Hematopoietic multipotent progenitor cell treated with erythropoietin and hydrocortisone succinate and interleukin-3 and kit ligand, for 17 days (in vitro differentiated cells): ENCODE data around the gene HPX.

Source experiments
- DNase-seq: peaks from one replicate; pipeline ENCODE4 v3.0.0-alpha.2; 2015; ENCODE audit warnings: low spot score

Gene HPX, protein sequence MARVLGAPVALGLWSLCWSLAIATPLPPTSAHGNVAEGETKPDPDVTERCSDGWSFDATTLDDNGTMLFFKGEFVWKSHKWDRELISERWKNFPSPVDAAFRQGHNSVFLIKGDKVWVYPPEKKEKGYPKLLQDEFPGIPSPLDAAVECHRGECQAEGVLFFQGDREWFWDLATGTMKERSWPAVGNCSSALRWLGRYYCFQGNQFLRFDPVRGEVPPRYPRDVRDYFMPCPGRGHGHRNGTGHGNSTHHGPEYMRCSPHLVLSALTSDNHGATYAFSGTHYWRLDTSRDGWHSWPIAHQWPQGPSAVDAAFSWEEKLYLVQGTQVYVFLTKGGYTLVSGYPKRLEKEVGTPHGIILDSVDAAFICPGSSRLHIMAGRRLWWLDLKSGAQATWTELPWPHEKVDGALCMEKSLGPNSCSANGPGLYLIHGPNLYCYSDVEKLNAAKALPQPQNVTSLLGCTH

DNA sequence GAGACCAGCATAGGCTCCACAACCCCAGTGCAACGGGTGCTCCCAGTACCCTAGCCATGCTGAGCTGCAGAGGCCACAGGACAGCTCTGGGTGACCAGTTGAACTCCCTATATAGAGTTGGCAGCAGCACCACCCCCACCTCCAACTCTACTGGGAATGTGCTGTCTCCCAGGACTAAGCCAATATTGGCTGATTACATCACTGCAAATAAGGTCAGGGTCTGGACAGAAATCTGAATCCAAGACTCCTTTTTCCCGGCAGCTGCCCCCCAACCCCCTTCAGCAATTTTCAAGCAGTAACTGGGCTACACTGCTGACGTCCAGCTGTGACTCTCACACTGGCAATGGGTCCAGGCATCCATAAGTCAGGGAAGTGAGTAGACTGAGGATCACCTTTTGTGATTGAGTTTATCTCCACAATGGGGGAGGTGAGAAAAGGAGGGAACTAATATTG is at the start of gene HPX:
Gene HPX, minus strand, starts transcription at position 82 of the 453 bp plus-strand sequence. Its CDS starts 24 bp downstream, at position 58.
- DNase-seq = no peak

DNA sequence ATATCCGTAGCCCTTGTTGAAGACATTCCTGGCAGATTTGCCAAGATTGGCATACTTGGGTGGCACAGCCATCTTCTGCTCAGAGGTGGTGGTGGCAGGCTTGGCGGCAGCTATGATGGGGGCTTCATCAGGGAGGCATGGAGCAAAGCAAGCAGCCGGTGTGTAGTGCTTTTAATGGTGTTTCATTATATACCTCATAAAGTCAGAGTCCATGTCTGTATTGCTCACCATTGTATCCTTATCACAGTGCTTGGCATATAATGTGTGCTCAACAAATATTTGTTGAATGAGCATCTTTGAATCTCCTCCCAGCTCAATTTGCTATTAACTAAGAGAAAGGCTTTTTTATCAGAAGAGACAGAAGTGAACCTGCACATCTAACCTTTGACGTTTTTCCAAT is 48.5 kb upstream of the HPX start:
- no peak for DNase-seq

DNA sequence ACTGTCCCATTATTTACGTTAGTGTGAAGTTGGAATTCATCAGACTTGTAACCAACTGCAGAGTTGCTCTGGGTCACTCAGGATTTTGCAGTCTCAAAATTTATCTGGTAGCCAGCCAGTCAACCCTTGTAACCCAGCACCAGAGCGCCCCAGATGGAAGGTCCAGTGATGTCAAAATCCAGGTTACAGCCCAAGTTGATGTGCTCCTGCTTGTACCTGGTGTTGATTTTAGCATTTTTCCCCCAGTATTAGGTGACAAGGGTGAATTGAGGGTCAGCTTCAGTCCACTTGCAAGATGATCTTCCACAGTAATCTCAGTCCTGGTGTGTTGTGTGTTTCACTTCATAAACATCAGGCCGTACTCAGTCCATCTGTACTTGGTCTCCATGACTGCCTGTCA is 48.0 kb upstream of the HPX start:
- DNase-seq = no peak

DNA sequence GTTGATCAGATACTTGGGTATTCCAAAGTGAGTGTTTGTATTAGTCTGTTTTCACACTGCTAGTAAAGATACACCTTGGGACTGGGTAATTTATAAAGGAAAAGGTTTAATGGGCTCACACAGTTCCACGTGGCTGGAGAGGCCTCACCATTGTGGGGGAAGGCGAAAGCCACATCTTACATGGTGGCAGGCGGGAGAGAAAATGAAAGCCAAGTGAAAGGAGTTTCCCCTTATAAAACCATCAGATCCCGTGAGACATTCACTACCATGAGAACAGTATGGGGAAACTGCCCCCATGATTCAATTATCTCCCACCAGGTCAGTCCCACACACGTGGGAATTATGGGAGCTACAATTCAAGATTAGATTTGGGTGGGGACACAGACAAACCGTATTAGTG is 47.6 kb upstream of the HPX start:
- DNase-seq = no peak

DNA sequence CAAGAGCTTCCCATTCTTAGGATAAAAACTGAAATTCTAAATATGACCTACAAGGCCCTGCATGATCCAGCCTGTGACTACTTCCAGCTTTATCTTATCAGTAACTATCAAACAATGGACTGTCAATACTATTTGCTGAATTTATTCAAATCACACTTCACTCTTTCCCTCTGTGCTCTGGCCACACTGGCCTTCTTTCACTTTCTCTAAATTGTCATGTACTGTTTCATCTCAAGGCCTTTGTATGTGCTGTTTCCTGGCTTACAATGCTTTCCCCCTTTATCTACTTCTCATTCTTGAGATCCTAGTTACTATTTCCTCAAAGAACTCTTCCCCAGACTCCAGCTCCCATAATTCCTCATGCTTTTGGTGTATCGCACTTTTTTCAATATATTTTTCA is 46.2 kb upstream of the HPX start:
- DNase-seq = no peak

DNA sequence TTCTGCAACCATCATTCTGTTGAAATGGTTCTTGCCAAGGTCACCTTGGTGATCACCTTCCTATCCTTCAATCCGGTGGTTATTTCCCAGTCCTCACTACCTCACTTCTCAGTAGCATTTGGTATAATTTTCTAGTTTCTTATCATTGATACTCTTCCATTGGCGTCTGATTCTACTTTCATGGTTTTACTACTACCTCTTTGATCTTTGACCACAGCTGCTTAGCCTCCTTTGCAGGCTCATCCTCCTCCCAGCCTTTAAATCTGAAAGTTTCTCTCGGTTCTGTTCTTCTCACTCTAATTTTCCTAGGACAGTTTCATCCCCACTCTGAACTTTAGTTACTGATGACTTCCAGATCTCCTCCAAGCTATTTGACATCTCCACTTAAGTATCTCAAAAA is 45.5 kb upstream of the HPX start:
- DNase-seq = no peak

DNA sequence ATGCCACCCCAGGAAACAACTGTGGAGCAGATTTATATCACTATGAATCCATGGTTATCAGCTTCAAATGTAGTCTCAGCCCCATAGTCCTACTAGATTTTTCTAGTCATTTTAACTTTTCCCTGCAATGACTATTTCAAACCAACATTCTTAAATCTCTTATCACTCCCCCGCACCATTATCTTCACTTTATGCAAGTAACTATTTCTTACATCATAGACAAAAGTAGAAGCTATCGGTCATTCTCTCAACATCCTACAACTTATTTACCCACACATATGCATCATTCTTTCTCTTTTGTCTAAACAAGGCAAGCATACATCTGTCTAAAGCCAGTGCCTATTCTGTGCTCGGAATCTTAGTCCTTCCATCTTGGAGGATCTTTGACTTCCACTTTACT is 44.9 kb upstream of the HPX start:
- DNase-seq = no peak

DNA sequence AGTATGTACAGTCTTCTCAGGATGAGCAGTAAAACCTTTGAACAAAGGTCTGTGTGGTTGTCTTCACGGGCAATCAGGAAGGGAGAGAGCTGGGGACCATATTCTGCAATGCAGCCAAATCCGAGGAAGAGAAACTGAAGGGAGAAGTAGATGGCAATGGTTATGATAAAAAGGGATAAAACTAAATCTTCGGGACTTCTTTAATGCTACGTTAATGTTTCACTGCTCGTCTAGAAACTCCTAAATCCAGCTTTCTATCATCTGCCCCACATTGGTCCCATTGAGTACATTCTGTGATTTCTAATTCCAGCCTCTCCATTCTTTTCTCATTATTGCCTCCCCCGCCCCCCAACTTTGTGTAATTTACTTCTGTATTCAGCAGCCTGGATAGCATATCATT is 42.2 kb upstream of the HPX start:
- DNase-seq = no peak

DNA sequence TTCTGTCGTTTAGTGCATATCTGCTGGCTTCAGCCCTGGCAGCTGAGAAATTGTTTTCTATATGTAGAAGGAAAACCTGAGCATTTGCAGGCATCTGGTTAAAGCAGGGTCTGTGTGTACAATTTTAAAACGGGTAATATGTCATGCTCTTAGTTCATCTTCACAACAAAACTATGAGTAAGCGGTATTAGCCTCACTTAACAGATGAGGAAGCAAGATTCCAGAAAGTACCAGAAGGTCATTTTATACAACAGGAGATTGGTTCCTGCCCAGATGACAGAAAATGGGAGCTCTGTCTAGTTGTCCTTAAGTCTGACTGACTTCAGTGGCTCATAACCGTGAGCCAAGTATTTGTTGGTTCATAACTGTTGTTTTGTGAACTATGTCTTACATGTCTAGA is 41.7 kb upstream of the HPX start:
- peak; percentile 32 for DNase-seq

DNA sequence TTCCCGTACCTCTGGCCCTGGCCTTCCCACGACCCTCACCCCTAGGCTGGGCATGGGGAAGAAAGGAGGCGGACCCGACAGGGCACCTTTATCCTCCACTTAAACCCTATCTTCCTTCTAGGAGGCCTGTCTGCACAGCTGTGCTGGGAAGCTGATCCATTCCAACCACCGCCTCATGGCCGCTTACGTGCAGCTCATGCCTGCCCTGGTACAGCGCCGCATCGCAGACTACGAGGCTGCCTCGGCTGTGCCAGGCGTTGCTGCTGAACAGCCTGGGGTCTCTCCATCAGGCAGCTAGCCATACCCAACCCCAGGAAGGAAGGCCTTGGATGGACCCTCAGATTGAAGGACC is 41.1 kb upstream of the HPX start:
- DNase-seq = no peak

DNA sequence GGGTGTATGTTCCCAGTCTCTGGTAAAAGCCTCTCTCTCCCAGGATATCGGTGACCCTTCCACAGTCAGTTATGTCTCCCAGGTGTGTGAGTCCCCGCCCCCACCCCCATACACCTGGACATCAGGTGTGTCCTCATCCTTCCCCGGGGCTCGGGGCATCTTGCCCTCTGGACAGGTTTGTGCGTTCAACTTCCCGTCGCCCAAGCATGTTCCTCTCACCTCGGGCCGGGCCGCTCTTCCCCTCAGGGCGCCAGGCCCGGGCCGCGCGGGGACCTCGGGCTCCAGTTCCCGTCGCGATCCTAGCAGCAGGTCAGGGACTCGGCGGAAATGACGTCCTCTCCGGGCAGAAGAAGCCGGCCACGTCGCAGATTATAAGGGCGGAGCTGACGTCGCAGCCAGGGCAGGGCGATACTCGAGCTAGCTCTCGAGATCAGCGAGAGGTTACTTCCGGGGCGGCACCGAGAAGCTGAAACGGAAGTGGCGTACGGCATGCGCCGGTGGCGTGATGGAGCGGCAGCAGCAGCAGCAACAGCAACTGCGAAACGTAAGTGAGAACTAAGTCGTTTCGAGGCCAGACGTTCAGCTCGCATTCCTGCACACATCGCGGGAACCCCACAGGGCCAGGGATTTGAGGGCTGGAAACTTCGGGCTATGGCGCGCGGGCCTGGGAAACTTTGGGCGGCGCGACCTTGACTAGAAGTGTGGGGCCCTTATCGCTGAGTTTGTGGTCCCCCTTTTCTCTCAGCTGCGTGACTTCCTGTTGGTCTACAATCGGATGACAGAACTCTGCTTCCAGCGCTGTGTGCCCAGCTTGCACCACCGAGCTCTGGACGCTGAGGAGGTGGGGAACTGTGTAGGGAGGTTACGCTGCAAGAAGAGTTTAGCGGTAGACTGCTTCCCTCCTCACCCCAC is 40.5 kb upstream of the HPX start, which contains the start of the genes ARFIP2 and TIMM10B:
Gene ARFIP2, minus strand, starts transcription at position 320 of the 912 bp plus-strand sequence. CDS start 910 bp downstream, outside the sequence.
Gene TIMM10B, plus strand, starts transcription at position 490 of the 912 bp plus-strand sequence. Its CDS starts 16 bp downstream, at position 506.
- peak; percentile 98 for DNase-seq

DNA sequence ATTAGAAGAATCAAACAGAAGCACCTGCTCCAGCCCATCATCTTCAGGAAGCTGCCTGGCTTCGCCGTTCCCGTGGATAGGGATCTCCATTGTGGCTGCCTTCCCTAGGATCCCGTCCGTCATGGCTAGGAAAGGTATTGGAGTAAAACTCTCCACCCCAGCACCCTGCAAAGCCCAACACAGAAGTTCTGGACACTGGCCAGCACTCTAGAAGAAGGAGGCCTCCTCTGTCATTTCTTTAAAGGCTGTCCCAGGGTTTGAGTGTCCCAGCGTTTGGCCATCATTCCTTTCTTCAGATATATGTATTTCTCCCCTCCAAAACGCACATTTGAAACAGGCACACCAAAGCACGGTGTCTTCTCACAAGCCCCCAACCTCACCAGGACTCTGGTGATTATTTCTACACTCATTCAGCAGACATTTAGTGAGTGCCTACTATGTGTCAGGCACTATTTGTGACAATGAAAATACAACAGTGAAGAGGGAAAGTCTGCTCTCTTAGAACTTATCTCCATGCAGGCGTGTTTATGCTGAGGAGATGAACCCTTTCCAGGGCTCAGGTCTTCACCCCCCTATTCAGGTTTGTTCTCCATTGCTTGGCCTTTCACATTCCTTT is 39.6 kb upstream of the HPX start:
- no peak for DNase-seq

DNA sequence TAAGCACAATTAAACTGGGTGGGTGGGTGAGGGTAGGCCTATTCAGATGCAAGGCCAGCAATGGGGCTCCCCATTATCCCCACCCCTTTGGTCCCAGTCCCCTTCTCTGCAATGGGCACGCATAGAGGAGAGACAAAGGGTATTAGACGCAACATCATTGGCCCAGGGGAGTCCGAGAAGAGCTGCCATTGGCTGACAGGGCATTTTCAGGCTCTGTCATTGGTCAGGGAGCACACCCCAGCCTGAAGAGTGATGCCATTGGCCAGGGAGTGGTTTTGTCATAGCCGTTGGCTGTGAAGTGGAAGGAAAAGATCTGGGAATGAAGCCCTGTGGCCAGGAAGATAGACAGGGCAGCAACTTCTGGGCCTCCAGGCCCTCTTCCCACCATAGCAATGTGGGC is 35.8 kb upstream of the HPX start:
- DNase-seq = no peak

DNA sequence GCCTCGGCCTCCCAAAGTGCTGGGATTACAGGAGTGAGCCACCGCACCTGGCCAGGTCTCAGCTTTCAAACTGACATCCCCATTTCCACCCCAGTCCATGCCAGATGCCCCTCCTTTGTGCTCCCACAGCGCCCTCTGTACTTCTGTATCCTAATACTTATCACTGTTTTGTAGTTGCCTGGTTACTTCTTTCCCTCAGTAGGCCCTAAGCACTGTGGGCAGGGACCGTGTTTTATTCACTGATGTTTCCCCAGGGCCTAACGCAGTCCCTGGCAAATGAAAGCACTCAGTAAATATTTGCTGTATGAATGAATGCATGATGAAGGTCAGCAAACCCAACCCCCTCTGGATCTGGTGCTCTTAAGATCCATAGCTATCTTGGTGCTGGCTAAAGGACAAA is 35.1 kb upstream of the HPX start:
- DNase-seq = no peak

DNA sequence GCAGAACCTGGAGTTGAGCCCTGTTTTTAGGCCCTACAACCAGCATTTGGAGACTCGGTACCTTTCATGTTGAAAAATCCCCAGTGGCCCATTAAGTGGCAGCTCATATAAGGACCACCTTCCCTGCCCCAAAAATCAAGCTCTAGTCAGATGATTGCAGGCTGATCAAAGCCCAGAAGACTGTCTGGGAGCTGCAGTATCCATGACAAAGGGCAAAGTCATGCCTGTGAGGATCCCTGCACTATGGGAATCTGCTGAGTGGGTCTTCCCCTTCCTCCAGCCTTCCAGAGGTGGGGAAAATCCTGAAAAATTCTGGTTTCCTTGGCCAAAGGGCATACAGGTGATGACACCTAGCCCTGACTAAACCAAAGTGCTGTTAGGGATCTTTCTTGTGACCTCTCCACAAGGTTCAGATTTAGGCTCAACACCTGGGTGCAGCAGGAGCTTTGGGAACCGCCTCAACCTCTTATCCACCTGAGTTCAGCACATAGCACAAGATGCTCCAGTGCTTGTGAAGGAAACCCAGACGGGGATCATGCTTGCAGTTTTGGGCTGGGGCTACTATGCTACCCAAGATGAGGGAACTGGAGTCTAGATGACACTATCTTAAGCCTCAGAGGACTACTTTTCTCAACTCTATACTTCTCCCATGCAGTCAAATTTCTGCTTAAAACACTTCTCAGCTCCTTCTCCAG is 34.2 kb upstream of the HPX start:
- no peak for DNase-seq

DNA sequence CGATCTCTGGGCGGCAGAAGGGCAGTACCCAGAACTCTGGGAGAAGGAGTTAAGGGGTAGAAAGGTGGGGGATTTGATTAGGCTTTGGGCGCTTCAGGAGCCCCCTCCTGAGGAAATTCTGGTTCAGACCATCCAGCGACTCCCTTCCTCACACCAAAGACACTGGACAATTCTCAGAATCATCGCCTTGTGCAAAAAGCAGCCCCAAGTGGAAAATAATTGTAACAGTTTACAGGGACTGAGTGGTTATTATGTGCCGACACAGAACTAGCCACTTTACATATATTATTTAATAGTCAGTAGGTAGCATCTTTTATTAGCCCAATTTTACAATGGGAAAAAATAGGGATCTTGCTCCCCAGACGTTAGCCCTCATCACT is 33.6 kb upstream of the HPX start:
- DNase-seq = no peak

DNA sequence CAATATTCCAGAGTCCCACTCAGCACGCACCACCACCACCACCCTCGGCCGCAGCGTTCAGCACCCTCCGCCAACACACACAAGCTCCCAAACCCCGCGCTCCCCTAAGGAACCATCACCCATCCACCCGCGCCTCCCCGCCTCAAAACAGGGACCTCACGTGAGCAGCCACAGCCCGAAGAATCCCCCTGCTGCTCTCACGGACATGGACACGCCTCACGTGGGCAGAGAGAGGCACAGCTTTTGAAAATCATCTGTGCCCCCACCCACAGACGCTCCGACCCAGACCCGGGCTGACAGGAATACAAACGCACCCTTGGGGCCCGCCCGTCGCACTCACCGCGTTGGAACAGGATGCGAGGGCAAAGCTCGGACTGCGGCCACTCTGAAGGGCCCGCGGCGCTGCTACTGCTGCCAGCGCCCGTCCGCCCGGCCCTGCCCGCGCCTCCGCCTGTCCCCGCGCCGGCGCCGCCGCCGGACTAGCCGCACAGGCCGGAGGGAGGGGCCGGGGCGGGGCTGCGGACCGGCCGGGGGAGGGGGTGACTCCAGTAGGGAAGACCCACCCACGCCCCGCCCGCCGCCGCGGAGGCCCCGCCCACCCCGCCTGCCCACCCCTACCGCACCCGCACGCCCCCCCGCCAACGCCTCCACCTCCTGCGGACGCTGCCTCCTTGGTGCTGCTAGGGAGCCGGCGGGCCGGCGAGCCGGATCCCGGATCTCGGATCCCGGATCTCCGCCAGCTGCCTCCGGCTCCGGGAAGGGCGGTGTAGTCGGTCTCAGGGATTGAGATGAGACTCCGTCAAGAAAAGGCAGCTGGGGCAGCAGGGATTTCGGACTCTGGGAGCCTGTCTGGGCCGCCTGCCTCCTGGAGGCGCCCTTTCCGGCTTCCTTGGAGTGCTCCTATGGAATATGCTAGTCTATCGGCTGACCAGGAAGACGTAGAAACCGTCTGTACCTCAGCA is 32.9 kb upstream of the HPX start, which contains the start of gene TRIM3:
Gene TRIM3, minus strand, starts transcription at position 491 of the 962 bp plus-strand sequence. CDS start 8,246 bp downstream, outside the sequence.
- DNase-seq = peak; percentile 73

DNA sequence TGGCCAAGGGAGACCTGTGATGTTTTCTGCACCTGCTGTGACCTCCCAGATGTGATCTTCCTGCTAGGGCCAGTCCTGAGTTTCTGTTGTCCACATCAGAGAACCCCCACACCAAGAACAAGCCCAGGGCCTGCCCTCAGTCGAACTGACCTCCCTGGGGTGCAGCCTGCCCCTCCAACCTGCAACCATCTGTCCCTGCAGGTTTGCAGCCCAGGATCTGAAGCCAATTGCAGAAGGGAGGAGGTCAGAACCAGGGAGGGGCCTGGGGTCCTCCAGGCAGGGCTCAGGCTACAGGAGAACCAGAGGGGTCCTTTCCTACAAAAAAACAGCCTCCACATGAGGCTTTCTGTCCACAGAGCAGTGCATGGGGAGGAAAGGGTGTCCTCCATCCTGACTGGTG is 32.1 kb upstream of the HPX start:
- DNase-seq = no peak

DNA sequence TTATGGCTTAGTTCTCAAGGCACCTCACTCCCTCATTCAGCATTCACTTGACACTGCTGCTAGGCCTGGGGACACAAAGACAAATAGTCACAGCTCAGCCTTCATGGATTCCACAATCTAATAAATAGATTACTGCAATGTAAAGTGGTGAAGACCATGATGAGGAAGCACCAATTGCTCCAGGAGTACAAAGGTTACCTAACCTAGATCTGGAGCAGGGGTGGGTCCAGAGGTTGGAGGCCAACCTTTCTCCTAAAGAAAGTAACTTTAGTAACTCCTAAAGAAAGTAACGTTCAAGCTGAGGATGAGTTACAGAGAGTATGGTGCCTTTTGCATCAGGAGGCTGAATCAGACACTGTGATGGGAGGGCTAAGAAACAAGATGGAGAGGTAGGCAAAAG is 28.8 kb upstream of the HPX start:
- DNase-seq = no peak

DNA sequence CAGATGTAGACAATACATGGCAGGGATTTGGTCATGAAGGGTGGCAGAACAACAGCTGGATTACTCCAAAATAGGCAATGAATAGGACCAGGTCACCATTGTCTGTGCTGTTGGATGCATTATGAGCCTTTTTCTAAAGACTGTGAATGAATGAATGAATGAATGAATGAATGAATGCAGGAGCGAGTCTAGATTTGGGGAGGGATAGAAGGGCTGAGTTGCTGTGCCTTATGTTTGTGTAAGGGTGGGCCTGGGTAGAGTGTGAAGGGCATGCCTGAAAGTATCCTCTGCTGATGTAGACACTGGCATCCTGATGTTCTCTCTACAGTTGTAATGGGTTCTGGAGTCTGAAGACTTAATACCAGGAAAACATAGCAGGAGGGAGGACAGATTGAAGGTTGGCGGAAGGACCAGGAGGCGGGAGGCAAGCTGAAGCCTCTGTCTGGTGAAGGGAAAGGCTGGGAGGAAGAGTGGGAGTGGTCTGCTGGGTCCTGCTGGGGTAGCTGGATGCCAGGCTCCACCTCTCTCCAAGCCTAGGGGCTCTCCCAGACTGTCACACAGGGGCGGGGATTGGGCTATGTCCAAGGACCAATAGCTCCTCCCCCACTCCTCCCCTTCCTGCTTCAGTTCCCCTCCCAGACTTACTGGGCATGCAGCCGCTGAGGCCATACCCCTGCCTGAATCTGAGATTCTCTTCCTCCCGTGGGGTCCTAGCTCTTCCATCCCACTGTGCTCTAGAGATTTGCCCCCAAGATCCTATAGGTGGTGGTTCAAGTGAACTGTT is 28.1 kb upstream of the HPX start:
- no peak for DNase-seq
